Omental fat pad (tissue), 4 donors: ENCODE data around the gene TP63. TPM values are rescaled to one million over a fixed set of nuclear protein-coding genes. Genes with fewer than 3 reads are reported as not detected.

Experiments
- ATAC-seq: fragments of 150-250 bp; one replicate; pipeline ENCODE4 v1.9.1; 2016; ENCODE audit warnings: mild to moderate bottlenecking, moderate library complexity; ENCODE audit not compliant: low FRiP score
- DNase-seq: peaks from one replicate; pipeline ENCODE4 v3.0.0-alpha.2; 2019; ENCODE audit warnings: low spot score
- total RNA-seq, 4 donors: library from RNA; depleted of rRNA; stranded (reverse); fragments of >200 nt; gene quantifications; one replicate each; pipeline ENCODE4 v1.1.0, GENCODE V29; 2016
- TF ChIP-seq, protein P1 (sequence below), 3 donors: fragments of 450-650 bp; IDR thresholded peaks; one replicate each; pipeline ENCODE4 v1.5.1; 2016 to 2017; ENCODE audit warnings: antibody characterized with exemption in 3 of 3, mild to moderate bottlenecking in 3 of 3, moderate library complexity in 2 of 3

Gene TP63
- total RNA-seq, 4 donors from 2014 or later, result 0.19 to 0.24 TPM; not detected in 2

GRCh38 chr3:189703865-189704264, 72.7 kb downstream of the TP63 start:
- TF ChIP-seq, protein P1, sequence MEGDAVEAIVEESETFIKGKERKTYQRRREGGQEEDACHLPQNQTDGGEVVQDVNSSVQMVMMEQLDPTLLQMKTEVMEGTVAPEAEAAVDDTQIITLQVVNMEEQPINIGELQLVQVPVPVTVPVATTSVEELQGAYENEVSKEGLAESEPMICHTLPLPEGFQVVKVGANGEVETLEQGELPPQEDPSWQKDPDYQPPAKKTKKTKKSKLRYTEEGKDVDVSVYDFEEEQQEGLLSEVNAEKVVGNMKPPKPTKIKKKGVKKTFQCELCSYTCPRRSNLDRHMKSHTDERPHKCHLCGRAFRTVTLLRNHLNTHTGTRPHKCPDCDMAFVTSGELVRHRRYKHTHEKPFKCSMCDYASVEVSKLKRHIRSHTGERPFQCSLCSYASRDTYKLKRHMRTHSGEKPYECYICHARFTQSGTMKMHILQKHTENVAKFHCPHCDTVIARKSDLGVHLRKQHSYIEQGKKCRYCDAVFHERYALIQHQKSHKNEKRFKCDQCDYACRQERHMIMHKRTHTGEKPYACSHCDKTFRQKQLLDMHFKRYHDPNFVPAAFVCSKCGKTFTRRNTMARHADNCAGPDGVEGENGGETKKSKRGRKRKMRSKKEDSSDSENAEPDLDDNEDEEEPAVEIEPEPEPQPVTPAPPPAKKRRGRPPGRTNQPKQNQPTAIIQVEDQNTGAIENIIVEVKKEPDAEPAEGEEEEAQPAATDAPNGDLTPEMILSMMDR (IDR thresholded peaks at IDR 0.05), result no peak
- DNase-seq (no peak), ATAC-seq (no peak)

DNA sequence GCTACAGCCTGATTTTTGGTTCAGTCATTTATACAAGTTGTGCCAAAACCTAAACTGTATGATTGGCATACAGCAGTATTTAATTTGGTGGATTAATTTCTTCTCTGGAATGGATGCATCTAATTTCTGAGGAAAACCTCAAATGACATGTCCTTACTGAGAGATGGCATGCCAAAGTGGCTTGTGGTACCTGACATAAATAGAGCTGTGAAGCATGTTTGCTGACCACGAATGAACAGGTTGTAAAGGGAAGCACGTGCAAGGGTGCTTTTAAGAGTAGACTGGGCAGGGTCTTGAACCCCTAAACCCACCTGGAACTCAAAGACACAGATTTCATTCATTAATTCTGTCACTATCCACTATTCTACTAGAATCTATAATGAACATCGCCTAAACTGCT, 77.2 kb downstream of the TP63 start:
- no peak for ATAC-seq

GRCh38 chr3:189710620-189711402, 79.6 kb downstream of the TP63 start:
- peak; percentile 97 for ATAC-seq
- TF ChIP-seq, protein P1 (IDR thresholded peaks at IDR 0.05), result no peak
- no peak for DNase-seq

More for the DNA sequence above, 77.2 kb downstream of the TP63 start:
- TF ChIP-seq, protein P1 (IDR thresholded peaks at IDR 0.05), result no peak
- DNase-seq, result no peak

- TF ChIP-seq, protein P1 (IDR thresholded peaks at IDR 0.05), result no peak
- no peak for ATAC-seq
- no peak for DNase-seq
Observed at GRCh38 chr3:189712906-189713483, 81.8 kb downstream of the TP63 start.

DNA sequence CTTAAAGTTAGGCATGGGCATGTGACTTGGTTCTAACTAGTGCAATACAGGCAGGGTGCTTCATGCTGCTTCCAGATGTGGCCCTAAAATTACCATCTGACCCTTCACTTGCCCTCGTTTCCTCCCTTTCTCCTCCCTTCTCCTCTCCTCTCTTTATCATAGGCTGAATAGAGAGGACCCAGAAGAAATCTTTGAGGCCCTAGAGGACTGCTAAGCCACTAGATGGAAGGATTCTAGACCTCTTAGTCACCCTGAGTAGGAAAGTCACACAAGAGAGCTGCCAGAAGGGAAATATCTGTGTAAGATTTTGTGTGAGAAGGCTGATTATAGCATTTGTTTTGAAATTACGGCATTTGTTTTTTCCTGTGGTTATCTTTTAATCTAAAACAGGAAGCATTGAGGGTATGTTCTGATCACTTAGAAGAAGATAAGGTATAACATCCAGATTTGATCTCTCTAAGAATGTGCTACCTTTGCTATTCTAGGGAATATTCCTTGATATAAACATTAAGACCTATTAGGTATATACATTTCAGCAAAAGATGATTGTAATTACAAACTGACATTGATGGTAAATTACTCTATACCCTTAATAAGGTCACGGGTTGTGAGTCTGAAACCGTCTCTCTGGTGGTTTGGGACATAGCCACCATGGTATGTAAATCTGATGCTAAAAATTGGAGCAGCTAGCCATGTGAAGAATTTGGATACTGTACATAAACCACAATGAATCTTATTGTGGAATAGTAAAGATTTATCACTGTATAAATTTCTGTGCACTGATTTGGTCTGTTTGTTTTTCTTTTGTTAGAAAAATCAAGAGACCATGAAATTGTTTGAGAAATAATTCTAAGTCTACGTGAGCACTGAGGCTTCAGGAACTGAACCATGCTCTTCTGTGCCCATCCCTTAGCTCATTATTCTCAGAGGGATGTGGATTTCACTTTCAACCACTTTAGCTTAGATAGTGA, 84.1 kb downstream of the TP63 start:
- no peak for ATAC-seq
- no peak for DNase-seq

GRCh38 chr3:189718215-189718614, 87.0 kb downstream of the TP63 start:
- TF ChIP-seq, protein P1 (IDR thresholded peaks at IDR 0.05), result no peak
- DNase-seq, result no peak
- no peak for ATAC-seq

More for the DNA sequence above, 84.1 kb downstream of the TP63 start:
- TF ChIP-seq, protein P1 (IDR thresholded peaks at IDR 0.05), result no peak
